Ovary (tissue), 9 donors: ENCODE measurements around the gene DIPK1B. TPM values are rescaled to one million over a fixed set of nuclear protein-coding genes. Genes with fewer than 3 reads are reported as not detected.

ENCODE experiments used
- DNase-seq, 5 donors: peaks; one replicate each; pipeline ENCODE4 v3.0.0-alpha.2; 2019 to 2020
- H3K27ac ChIP-seq, 2 donors: fragments of 200-600 bp; one replicate each; pipeline versions ENCODE4 v1.5.1 to v1.8.0; 2019 to 2022
- H3K27me3 ChIP-seq: fragments of 200-600 bp; one replicate; pipeline ENCODE4 v1.8.0; 2022
- H3K36me3 ChIP-seq: fragments of 200-600 bp; sonication (generic); one replicate; pipeline ENCODE4 v1.5.1; 2019
- H3K4me1 ChIP-seq: one replicate; pipeline ENCODE4 v1.8.1; 2013; ENCODE audit warnings: mild to moderate bottlenecking, moderate library complexity; ENCODE audit not compliant: insufficient read depth
- H3K4me3 ChIP-seq: fragments of 200-600 bp; sonication (generic); one replicate; pipeline ENCODE4 v1.5.1; 2017
- H3K9me3 ChIP-seq, 2 donors: fragments of 200-600 bp in 1 of 2; sonication (generic) in 1 of 2; one replicate each; pipeline versions ENCODE4 v1.5.1 to v1.8.1; 2013 to 2019; ENCODE audit warnings: mild to moderate bottlenecking in 1 of 2, moderate library complexity in 1 of 2
- EP300 ChIP-seq: sonication (generic); formaldehyde crosslinking; IDR thresholded peaks from one replicate; pipeline ENCODE4 v1.6.1; 2017; ENCODE audit warnings: antibody characterized with exemption
- POLR2A ChIP-seq: fragments of 450-650 bp; IDR thresholded peaks from one replicate; pipeline ENCODE4 v1.6.1; 2017; ENCODE audit warnings: antibody characterized with exemption, mild to moderate bottlenecking, moderate library complexity
- WGBS, 3 donors: extraction: QIAGEN DNeasy Blood & Tissue Kit in 1 of 3; methylation state at CpG; one replicate each; pipeline versions ENCODE4 v1.1.5 to v1.1.7; 2013 to 2017; 5-methylcytosine and 5-hydroxymethylcytosine counted together
- intact Hi-C, 4 donors: fragments of 100-400 bp; cut with DNase I; formaldehyde crosslinking; loops; one replicate each; pipeline versions ENCODE4 v1.11.0 to v1.15.1; 2022 to 2023
- polyA plus RNA-seq, 2 donors: library from polyadenylated mRNA; stranded (reverse); fragments of 200-250 nt in 1 of 2; fragments of 350-450 nt in 1 of 2; fragmentation: Illumina TruSeq in 1 of 2; extraction: RNeasy Lipid Tissue Mini Kit (QIAGEN cat#74804) in 1 of 2; gene quantifications; one replicate each; pipeline ENCODE4 v1.2.3, GENCODE V29; 2013 to 2014
- total RNA-seq, 7 donors: library from RNA; depleted of rRNA in 2 of 7; stranded (reverse); fragments of >200 nt in 2 of 7; fragmentation: NEBNext Ultra II Directional in 3 of 7; extraction: Animal tissue kit (Norgen Biotek cat#: 25700) in 3 of 7; gene quantifications; one replicate each; pipeline versions ENCODE4 v1.1.0 to v1.2.4, GENCODE V29; 2016 to 2023
- TF ChIP-seq, protein P1 (sequence below), 3 donors: fragments of 450-650 bp in 2 of 3; fragments of 200-600 bp in 1 of 3; IDR thresholded peaks; one replicate each; pipeline versions ENCODE4 v1.5.1 to v1.8.0; 2016 to 2022; ENCODE audit warnings: antibody characterized with exemption in 3 of 3, mild to moderate bottlenecking in 1 of 3
- donor health status: DM: no; HTN: no; CAD: no; lungs with moderate emphysema.
- donor health status: DM: no; HTN: no; CAD: no.
- donor health status: Bipolar disorder and iron deficiency.
- donor health status: DM: yes; HTN: yes; CAD: no.
- donor health status: DM: no; HTN: no; CAD: no.
- donor health status: DM: yes; HTN: yes; CAD: no.

DIPK1B gene
- total and polyA plus RNA-seq, 9 donors = 2.9 to 23.4 (median 13.1) TPM

DNA sequence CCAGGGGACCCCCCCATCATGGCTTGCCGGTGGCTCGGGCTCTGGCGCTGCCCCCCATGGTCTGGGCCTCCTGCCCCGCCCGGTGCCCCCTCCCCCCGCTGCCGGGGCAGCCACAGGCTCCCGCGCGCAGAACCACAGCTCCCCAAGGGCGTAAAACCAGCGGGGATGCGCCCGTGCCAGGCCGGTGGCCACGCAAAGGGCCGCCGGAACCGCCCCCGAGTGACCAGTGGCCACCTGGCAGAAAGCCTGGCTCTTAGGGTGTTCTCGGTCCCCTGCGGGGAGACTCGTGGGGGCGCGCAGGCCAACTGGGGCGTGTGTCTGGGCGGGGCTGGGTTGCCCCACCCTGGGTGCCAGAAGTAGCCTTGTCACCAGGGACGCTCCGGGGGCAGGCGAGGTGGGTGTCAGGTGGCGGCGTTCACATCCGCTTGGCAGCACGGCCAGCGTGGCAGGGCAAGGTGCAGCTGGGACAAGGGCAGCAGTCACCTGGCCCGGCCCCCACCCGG is 24.6 kb upstream of the DIPK1B start:
- Histone ChIP-seq H3K9me3 (no peaks in the 10 kb centered on the region), H3K4me3 (peak overlapping the region; percentile 57), H3K27me3 (no peaks in the 10 kb centered on the region), H3K36me3 (no peaks in the 10 kb centered on the region), H3K27ac (no peak overlapping the region), H3K4me1 (no peaks in the 10 kb centered on the region)
- 26 to 52% (median 32%) methylated on average over 3 to 37 of the region's 37 CpGs for WGBS, 3 donors
- DNase-seq = peak in 3 of 5 donors; percentile 31 to 61 (median 60)
- no peak for TF ChIP-seq POLR2A
- TF ChIP-seq, protein P1, sequence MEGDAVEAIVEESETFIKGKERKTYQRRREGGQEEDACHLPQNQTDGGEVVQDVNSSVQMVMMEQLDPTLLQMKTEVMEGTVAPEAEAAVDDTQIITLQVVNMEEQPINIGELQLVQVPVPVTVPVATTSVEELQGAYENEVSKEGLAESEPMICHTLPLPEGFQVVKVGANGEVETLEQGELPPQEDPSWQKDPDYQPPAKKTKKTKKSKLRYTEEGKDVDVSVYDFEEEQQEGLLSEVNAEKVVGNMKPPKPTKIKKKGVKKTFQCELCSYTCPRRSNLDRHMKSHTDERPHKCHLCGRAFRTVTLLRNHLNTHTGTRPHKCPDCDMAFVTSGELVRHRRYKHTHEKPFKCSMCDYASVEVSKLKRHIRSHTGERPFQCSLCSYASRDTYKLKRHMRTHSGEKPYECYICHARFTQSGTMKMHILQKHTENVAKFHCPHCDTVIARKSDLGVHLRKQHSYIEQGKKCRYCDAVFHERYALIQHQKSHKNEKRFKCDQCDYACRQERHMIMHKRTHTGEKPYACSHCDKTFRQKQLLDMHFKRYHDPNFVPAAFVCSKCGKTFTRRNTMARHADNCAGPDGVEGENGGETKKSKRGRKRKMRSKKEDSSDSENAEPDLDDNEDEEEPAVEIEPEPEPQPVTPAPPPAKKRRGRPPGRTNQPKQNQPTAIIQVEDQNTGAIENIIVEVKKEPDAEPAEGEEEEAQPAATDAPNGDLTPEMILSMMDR (IDR thresholded peaks at IDR 0.05) = no peak
- TF ChIP-seq EP300 = no peak
- intact Hi-C loops = no loop called here

DNA sequence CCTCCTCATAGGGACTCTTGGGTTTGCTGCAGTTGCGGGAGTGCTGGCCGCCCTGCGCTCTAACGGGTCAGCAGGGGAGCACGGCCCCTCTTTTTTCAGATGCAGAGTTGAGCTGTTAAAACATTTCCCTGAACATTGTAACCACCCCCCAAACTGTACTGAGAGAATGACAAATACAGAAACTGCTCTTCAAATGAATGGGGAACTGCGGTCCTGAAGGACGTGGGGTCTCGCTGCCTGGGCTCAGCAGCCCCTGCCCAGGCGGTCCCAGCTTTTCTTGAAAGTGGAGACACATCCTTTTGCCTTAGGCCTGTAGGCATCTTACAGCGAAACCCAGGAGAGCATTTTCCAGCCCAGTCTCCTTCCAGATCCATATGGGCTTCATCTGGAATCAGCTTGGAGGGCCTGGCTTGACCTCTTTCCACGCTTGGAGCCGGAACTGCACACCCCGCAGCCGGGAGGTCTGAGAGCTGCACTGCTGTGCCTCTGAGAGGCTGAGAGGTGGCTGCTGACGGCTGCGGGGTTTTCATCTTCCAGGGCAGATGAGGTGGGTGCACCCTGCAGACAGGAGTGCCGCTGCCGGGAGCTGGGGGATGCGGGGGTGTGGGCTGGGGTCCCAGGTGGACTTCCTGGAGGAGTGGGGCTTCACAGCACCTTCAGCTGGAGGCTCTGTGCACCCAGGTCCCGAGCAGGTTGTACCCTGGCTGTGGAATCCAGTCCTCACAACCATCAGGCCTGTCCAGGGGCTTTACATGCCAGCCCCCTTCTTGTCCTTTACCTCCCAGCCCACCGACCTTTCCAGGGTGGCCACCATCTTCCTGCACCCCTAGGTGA is 23.9 kb upstream of the DIPK1B start:
- TF ChIP-seq EP300 (no peak), POLR2A (no peak)
- TF ChIP-seq, protein P1 (IDR thresholded peaks at IDR 0.05) = no peak
- Histone ChIP-seq H3K27ac (no peak overlapping the region), H3K36me3 (no peaks in the 10 kb centered on the region), H3K27me3 (no peaks in the 10 kb centered on the region), H3K9me3 (no peaks in the 10 kb centered on the region), H3K4me3 (no peak overlapping the region), H3K4me1 (no peaks in the 10 kb centered on the region)
- DNase-seq = peak in 1 of 5 donors; percentile 36
- intact Hi-C loops = no loop called here
- 60 to 68% (median 65%) methylated on average over 21 of the region's 21 CpGs for WGBS, 3 donors

DNA sequence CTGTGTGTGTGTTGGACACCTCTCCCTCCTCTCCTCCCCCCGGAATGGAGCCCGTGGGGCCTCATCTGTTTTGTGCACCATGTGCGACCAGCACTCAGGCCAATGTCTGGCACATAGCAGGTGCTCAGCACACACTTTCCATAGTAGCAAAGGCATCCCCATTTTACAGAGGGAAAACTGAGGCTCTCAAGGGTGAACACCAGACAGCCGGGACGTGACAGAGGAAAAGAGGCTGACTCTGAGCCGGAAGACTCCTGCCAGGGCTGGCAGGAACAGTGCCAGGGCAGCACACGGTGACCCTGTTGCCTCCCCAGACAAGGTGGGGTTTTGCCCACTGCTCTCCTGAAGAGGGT is 23.3 kb upstream of the DIPK1B start:
- intact Hi-C loops = no loop called here
- Histone ChIP-seq H3K27ac (no peak overlapping the region), H3K4me1 (no peaks in the 10 kb centered on the region), H3K9me3 (no peaks in the 10 kb centered on the region), H3K27me3 (no peaks in the 10 kb centered on the region), H3K4me3 (no peak overlapping the region), H3K36me3 (no peaks in the 10 kb centered on the region)
- TF ChIP-seq, protein P1 (IDR thresholded peaks at IDR 0.05) = no peak
- TF ChIP-seq EP300 (no peak), POLR2A (no peak)
- DNase-seq = peak in 1 of 5 donors; percentile 32
- WGBS, 3 donors = 79 to 93% (median 85%) methylated on average over 7 of the region's 7 CpGs

DNA sequence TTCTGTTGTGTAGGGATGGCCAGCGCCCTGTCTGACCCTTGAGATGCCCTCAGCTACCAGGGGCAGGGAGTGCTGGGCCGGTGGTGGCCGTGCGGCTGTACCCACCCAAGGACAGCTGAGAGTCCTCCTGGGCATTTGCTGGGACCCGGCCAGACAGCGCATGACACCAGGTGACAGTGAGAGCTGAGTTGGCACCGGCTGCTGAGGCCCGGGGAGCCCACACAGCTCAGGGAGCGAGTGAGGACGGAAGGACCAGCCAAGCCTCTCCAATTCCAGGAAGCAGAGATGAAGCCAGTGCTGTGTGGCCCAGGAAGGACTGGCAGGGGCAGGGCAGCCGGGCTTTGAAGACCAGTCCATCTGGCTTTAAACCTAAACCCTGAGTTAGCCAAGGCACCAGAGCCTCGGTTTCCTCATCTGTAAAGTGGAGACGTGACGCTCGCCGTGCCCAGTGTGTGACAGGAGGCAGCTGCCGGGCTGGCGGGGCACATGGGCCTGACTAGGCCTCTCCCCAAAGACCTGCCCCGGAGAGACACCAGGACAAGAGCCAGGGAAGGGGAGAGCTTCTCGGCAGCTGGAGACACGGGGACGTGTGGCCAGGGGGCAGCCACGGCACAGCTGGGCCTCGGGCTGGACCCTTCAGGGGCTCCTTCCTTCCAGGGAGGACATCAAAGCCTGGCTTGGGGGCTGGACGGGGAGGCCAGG is 22.1 kb upstream of the DIPK1B start:
- H3K27ac ChIP-seq = no peak overlapping the region

More for the DNA sequence above, 22.1 kb upstream of the DIPK1B start:
- Histone ChIP-seq H3K36me3 (no peaks in the 10 kb centered on the region), H3K27me3 (no peaks in the 10 kb centered on the region), H3K4me1 (no peaks in the 10 kb centered on the region), H3K9me3 (no peaks in the 10 kb centered on the region), H3K4me3 (no peak overlapping the region)
- DNase-seq = peak in 1 of 5 donors; percentile 35
- TF ChIP-seq, protein P1 (IDR thresholded peaks at IDR 0.05) = no peak
- TF ChIP-seq POLR2A (no peak), EP300 (no peak)
- 68 to 76% (median 71%) methylated on average over 25 of the region's 25 CpGs for WGBS, 3 donors
- intact Hi-C loops = no loop called here
